Measurements from ENCODE around the gene TTYH3. TPM values are rescaled to one million over a fixed set of nuclear protein-coding genes. Genes with fewer than 3 reads are reported as not detected.
A peak's percentile ranks its signal among the peaks of the same experiment; 100 is the strongest.

Gene TTYH3
- total and polyA plus RNA-seq, 2 of the 8 experiments (the other 6 are each of a cell fraction or from before 2014, with no cell fraction given): 66.2 to 169 TPM

DNA sequence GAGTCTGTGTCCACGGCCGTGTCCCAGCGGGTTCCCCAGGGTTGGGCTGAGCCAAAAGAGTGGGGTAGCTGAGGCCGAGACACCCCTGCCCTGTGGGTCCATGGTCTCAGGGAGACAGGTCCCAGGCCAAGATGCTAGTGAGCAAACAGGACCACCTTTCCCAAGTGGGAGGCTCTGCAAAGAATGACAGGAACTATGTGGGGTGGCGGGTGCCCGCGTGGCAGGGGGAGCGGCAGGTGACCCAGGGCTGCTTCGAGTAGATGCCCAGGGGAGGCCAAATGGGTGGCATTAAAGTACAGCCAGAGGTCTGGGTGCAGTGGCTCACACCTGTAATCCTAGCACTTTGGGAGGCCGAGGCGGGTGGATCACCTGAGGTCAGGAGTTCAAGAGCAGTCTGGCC lies 18.2 kb downstream of the TTYH3 start:
- FAIRE-seq (no peak), DNase-seq (ENCODE audit: low read depth in 1 of 2, low spot score in 2 of 2) (no peak)
- no peaks in the 10 kb centered on the region for H3K23me2 ChIP-seq (ENCODE audit: low read depth, low read length)
- WGBS, 2 experiments (ENCODE audit: extremely low coverage in 1 of 2, insufficient coverage in 1 of 2, insufficient read length in 1 of 2, insufficient replicate concordance in 2 of 2, low coverage in 1 of 2, low lambda C conversion rate in 2 of 2, missing lambda C conversion rate in 1 of 2): 95% methylated on average over 11 of the region's 11 CpGs; no CpG with 5 or more reads in 1 of the 2 experiments
- H3K4me2 ChIP-seq (ENCODE audit: insufficient read depth in 1 of 2, low read depth in 2 of 2, low read length in 2 of 2): no peak overlapping the region
- peaks cover 7 to 29% of the 10 kb centered on the region in 2 experiments for H4K20me1 ChIP-seq (replicated peaks in 1 of 2; ENCODE audit: control insufficient read depth in 1 of 2, insufficient read depth in 2 of 2, low read length in 2 of 2)
- H3K18ac ChIP-seq (ENCODE audit: extremely low read depth, low read length): no peak overlapping the region
- TF ChIP-seq RBBP5 (IDR thresholded peaks at IDR 0.05; ENCODE audit: borderline replicate concordance, low read depth, low read length) (no peak), KDM5A (IDR thresholded peaks at IDR 0.05; ENCODE audit: low read length) (no peak), EZH2 (IDR thresholded peaks at IDR 0.05; ENCODE audit: low read depth, low read length, severe bottlenecking) (no peak), HDAC2 (IDR thresholded peaks at IDR 0.05; ENCODE audit: borderline replicate concordance in 1 of 2, low read depth in 2 of 2, low read length in 2 of 2) (no peak), POLR2AphosphoS5 (IDR thresholded peaks at IDR 0.05; ENCODE audit: low read depth, low read length) (no peak), KDM4A (IDR thresholded peaks at IDR 0.05; ENCODE audit: low read depth, low read length, severe bottlenecking) (no peak), TEAD4 (IDR thresholded peaks at IDR 0.05; ENCODE audit: low read depth, low read length) (no peak), CBX5 (IDR thresholded peaks at IDR 0.05; ENCODE audit: low read depth, low read length) (no peak), CBX8 (IDR thresholded peaks at IDR 0.05; ENCODE audit: borderline replicate concordance, low read depth, low read length) (no peak), KDM1A (IDR thresholded peaks at IDR 0.05; ENCODE audit: borderline replicate concordance, low read length) (no peak), RNF2 (IDR thresholded peaks at IDR 0.05; ENCODE audit: borderline replicate concordance, low read depth, low read length, missing control alignments, poor library complexity, severe bottlenecking) (no peak)
- H3K56ac ChIP-seq (replicated peaks; ENCODE audit: insufficient read length, low read depth, low read length): no peak overlapping the region
- no peak overlapping the region for H3K4me3 ChIP-seq (ENCODE audit: extremely low read depth in 1 of 4, insufficient read depth in 2 of 4, low read depth in 3 of 4, low read length in 4 of 4)
- H2BK12ac ChIP-seq (ENCODE audit: low read depth, low read length): no peak overlapping the region
- H3K27me3 ChIP-seq (replicated peaks in 1 of 4; ENCODE audit: control insufficient read depth in 3 of 4, extremely low read depth in 1 of 4, insufficient read depth in 3 of 4, low read length in 3 of 4): no peaks in the 10 kb centered on the region
- no peak overlapping the region for H4K91ac ChIP-seq (replicated peaks; ENCODE audit: insufficient read length, low read length)
- peaks cover under 1 to 18% (median 10%) of the 10 kb centered on the region in 4 experiments for H3K4me1 ChIP-seq (replicated peaks in 1 of 4; ENCODE audit: control insufficient read depth in 3 of 4, insufficient read depth in 4 of 4, low read length in 3 of 4)
- no peak overlapping the region for H3K9ac ChIP-seq (replicated peaks in 1 of 4; ENCODE audit: extremely low read depth in 1 of 4, low read depth in 3 of 4, low read length in 3 of 4)
- H4K5ac ChIP-seq (ENCODE audit: insufficient read length, low read depth, low read length): no peak overlapping the region
- H3K27ac ChIP-seq (ENCODE audit: low read depth, low read length): no peak overlapping the region
- no peak overlapping the region for H2AFZ ChIP-seq (ENCODE audit: low read length)
- H3K23ac ChIP-seq (ENCODE audit: insufficient read length): no peak overlapping the region
- POLR2A ChIA-PET (ENCODE audit: partially characterized antibody): interaction anchor here (0.7 to 1.9 kb wide), 8 partner anchors 9 to 64 kb away, joined by 3 to 9 read pairs (median 3); no protein-coding TSS in a partner anchor
- H2BK15ac ChIP-seq (ENCODE audit: low read length): no peak overlapping the region
- no peak overlapping the region for H4K8ac ChIP-seq (ENCODE audit: extremely low read depth, insufficient read depth, low read length)
- no peak overlapping the region for H2AK5ac ChIP-seq (ENCODE audit: low read depth, low read length)
- H2BK120ac ChIP-seq (replicated peaks; ENCODE audit: low read depth, low read length): no peak overlapping the region
- CTCF ChIA-PET (ENCODE audit: partially characterized antibody): interaction anchor here (1.2 to 3.8 kb wide), 8 partner anchors 10 to 198 kb away, joined by 3 to 26 read pairs (median 6); partner anchors contain the start of gene BRAT1
- peaks cover 0 to 2% of the 10 kb centered on the region in 2 experiments; a peak in 1 of 4 replicates for H3K79me2 ChIP-seq (ENCODE audit: control insufficient read depth in 1 of 2, insufficient read depth in 2 of 2, low read length in 2 of 2)
- peak overlapping the region; percentile 12; the same call in 1 of the 2 replicates for H2BK5ac ChIP-seq (ENCODE audit: low read depth, low read length)
- H3K9me3 ChIP-seq (ENCODE audit: insufficient read depth in 2 of 2, low read depth in 1 of 2, low read length in 1 of 2): no peaks in the 10 kb centered on the region
- no peak overlapping the region for H3K14ac ChIP-seq (ENCODE audit: insufficient read length)
- H3K4ac ChIP-seq (replicated peaks; ENCODE audit: insufficient read length, low read depth, low read length): no peak overlapping the region
- H3K79me1 ChIP-seq (ENCODE audit: low read depth, low read length): peaks cover 4% of the 10 kb centered on the region; the same call in 1 of the 2 replicates
- H3K36me3 ChIP-seq (ENCODE audit: control insufficient read depth in 2 of 4, insufficient read depth in 4 of 4, low read length in 3 of 4): peaks cover 2 to 37% (median 19%) of the 10 kb centered on the region in 4 experiments
- no peak overlapping the region for H2BK20ac ChIP-seq (ENCODE audit: low read length)

Measured in H1 (cell line).